ENCODE results near the gene MCM10.
"Not testable (repeated sequence)": the region's sequence is repeated elsewhere in the genome, so short reads cannot be mapped to it uniquely, and the experiment has no call there.

MCM10 gene

GRCh38 chr10:13231808-13232207, 70.5 kb downstream of the MCM10 start:
- Histone ChIP-seq H3K27me3 (no peaks in the 10 kb centered on the region), H3K9me3 (replicated peaks in 1 of 11) (no peaks in the 10 kb centered on the region), H3K4me2 (no peak overlapping the region), H3K4me1 (peaks cover 0 to 23% (median 14%) of the 10 kb centered on the region in 10 experiments; a peak in 13 of 20 replicates), H3K27ac (no peak overlapping the region), H3K9ac (no peak overlapping the region), H3K4me3 (no peak overlapping the region), H3K36me3 (no peaks in the 10 kb centered on the region), H4K20me1 (no peaks in the 10 kb centered on the region)
- TF ChIP-seq Cebpa-rat (IDR thresholded peaks at IDR 0.05) = no peak

GRCh38 chr10:13233358-13233757, 72.0 kb downstream of the MCM10 start:
- H3K27me3 ChIP-seq = no peaks in the 10 kb centered on the region
- H3K36me3 ChIP-seq = no peaks in the 10 kb centered on the region
- no peak for TF ChIP-seq Cebpa-rat (IDR thresholded peaks at IDR 0.05)
- peak overlapping the region in 8 of 11 experiments; percentile 7 to 54 (median 48); a peak in 14 of 22 replicates for H3K4me2 ChIP-seq
- no peaks in the 10 kb centered on the region for H4K20me1 ChIP-seq
- H3K4me1 ChIP-seq = peaks cover 0 to 23% (median 14%) of the 10 kb centered on the region in 10 experiments; a peak in 13 of 20 replicates
- no peaks in the 10 kb centered on the region for H3K9me3 ChIP-seq (replicated peaks in 1 of 11)
- H3K9ac ChIP-seq = no peak overlapping the region
- H3K27ac ChIP-seq = no peak overlapping the region
- no peak overlapping the region for H3K4me3 ChIP-seq

DNA sequence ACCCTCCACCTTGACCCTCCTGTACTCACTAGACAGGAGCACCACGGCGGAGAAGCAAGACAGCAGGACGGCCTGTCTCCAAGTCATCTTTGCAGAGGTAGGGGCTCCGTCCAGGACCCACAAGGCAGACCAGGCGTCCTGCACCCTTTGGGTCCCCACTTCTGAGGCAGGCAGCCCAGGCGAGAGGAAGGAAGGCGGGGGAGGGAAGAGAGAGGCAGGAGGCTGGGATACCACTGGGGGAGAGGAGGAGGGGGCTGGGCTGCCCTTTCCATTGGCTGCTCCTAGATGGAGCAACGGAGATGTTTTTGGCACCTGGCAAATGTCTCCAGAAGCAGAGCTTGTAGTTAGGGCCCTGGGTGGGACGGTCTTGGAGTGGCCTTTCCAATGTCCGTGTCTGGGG, 72.8 kb downstream of the MCM10 start, which contains the start of gene UCMA:
TSS of gene UCMA (minus strand) at position 203 of the 400 bp plus-strand sequence. CDS start at position 87, 116 bp downstream.
- no peaks in the 10 kb centered on the region for H4K20me1 ChIP-seq
- peak within 1 kb of the TSS in 8 of 11 experiments; percentile 7 to 54 (median 48); a peak in 14 of 22 replicates for H3K4me2 ChIP-seq
- H3K27ac ChIP-seq = no peak within 1 kb of the TSS
- H3K9ac ChIP-seq = no peak within 1 kb of the TSS
- H3K9me3 ChIP-seq (replicated peaks in 1 of 11) = no peaks in the 10 kb centered on the region
- H3K27me3 ChIP-seq = no peaks in the 10 kb centered on the region
- no peak for TF ChIP-seq Cebpa-rat (IDR thresholded peaks at IDR 0.05)
- no peaks in the 10 kb centered on the region for H3K36me3 ChIP-seq
- H3K4me3 ChIP-seq = no peak within 1 kb of the TSS
- H3K4me1 ChIP-seq = peaks cover 0 to 23% (median 14%) of the 10 kb centered on the region in 10 experiments; a peak in 13 of 20 replicates

DNA sequence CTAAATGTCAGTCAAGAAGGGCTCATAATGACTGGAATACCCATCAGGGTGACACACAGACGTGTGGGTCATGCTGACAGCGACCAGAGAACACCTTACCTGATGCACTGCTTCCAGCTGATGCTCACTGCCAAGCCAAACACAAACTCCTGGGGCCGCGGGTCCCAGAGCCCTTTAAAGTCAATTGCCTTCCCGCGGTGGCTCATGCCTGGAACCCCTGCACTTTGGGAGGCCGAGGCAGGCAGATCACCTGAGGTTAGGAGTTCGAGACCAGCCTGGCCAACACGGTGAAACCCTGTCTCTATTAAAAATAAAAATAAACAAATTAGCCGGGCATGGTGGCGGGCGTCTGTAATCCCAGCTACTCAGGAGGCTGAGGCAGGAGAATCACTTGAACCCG, 73.4 kb downstream of the MCM10 start:
- not testable (repeated sequence) for H3K4me3 ChIP-seq; H3K9ac ChIP-seq; H3K4me2 ChIP-seq; H3K9me3 ChIP-seq (replicated peaks in 1 of 11); H3K27me3 ChIP-seq; H3K27ac ChIP-seq; H3K36me3 ChIP-seq; H4K20me1 ChIP-seq
- H3K4me1 ChIP-seq = peaks cover 0 to 28% (median 14%) of the 10 kb centered on the region in 10 experiments; a peak in 13 of 20 replicates

GRCh38 chr10:13236638-13237037, 75.3 kb downstream of the MCM10 start:
- Histone ChIP-seq H3K9me3 (replicated peaks in 1 of 11) (no peaks in the 10 kb centered on the region), H3K4me3 (no peak overlapping the region), H3K27ac (no peak overlapping the region), H3K36me3 (no peaks in the 10 kb centered on the region), H3K27me3 (no peaks in the 10 kb centered on the region), H4K20me1 (no peaks in the 10 kb centered on the region), H3K4me2 (no peak overlapping the region), H3K4me1 (peaks cover 0 to 29% (median 14%) of the 10 kb centered on the region in 10 experiments; a peak in 13 of 20 replicates), H3K9ac (no peak overlapping the region)
- TF ChIP-seq Cebpa-rat (IDR thresholded peaks at IDR 0.05) = no peak

GRCh38 chr10:13238271-13239077, 77.1 kb downstream of the MCM10 start:
- H4K20me1 ChIP-seq = no peaks in the 10 kb centered on the region
- no peaks in the 10 kb centered on the region for H3K27me3 ChIP-seq
- no peak for TF ChIP-seq Cebpa-rat (IDR thresholded peaks at IDR 0.05)
- no peak overlapping the region for H3K9ac ChIP-seq
- H3K36me3 ChIP-seq = no peaks in the 10 kb centered on the region
- H3K4me1 ChIP-seq = peaks cover 0 to 16% (median 6%) of the 10 kb centered on the region in 10 experiments; a peak in 13 of 20 replicates
- no peak overlapping the region for H3K4me3 ChIP-seq
- no peak overlapping the region for H3K4me2 ChIP-seq
- no peak overlapping the region for H3K27ac ChIP-seq
- H3K9me3 ChIP-seq (replicated peaks in 1 of 11) = no peaks in the 10 kb centered on the region

DNA sequence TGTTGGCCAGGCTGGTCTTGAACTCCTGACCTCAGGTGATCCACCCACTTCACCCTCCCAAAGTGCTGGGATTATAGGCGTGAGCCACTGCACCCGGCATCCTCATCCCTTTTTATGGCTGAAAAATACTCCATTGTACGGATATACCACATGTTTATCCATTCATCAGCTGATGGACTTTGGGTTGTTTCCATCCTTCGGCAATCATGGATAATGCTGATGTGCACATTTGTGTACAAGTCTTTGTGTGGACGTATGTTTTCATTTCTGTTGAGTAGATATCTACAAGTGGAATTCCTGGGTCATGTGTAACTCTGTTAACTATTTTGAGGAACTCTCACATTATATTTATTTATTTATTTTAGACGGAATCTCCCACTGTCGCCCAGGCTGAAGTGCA, 78.6 kb downstream of the MCM10 start:
- Histone ChIP-seq H3K4me2 (no peak overlapping the region), H4K20me1 (no peaks in the 10 kb centered on the region), H3K4me3 (no peak overlapping the region), H3K36me3 (no peaks in the 10 kb centered on the region), H3K27me3 (no peaks in the 10 kb centered on the region), H3K9ac (no peak overlapping the region), H3K4me1 (peaks cover 0 to 7% (median 0%) of the 10 kb centered on the region in 10 experiments; a peak in 2 of 20 replicates), H3K27ac (no peak overlapping the region), H3K9me3 (replicated peaks in 1 of 11) (no peaks in the 10 kb centered on the region)
- TF ChIP-seq Cebpa-rat (IDR thresholded peaks at IDR 0.05) = no peak

- no peak overlapping the region for H3K27ac ChIP-seq
- H3K4me3 ChIP-seq = no peak overlapping the region
- H4K20me1 ChIP-seq = no peaks in the 10 kb centered on the region
- no peak for TF ChIP-seq Cebpa-rat (IDR thresholded peaks at IDR 0.05)
- H3K9ac ChIP-seq = no peak overlapping the region
- H3K9me3 ChIP-seq (replicated peaks in 1 of 11) = no peaks in the 10 kb centered on the region
- H3K27me3 ChIP-seq = no peaks in the 10 kb centered on the region
- no peaks in the 10 kb centered on the region for H3K36me3 ChIP-seq
- no peak overlapping the region for H3K4me2 ChIP-seq
- peaks cover 0 to 7% (median 0%) of the 10 kb centered on the region in 10 experiments; a peak in 1 of 20 replicates for H3K4me1 ChIP-seq
Measured at GRCh38 chr10:13241613-13242012, 80.3 kb downstream of the MCM10 start.

DNA sequence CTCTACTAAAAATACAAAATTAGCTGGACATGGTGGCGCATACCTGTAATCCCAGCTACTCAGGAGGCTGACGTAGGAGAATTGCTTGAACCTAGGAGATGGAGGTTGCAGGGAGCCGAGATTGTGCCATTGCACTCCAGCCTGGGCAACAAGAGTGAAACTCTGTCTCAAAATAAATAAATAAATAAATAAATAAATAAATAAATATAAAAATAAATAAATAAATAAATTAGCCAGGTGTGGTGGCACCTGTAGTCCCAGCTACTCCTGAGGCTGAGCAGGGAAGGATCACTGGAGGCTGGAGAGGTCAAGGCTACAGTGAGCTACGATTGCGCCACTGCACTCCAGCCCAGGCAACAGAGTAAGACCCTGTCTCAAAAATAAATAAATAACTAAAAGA, 80.9 kb downstream of the MCM10 start:
- H3K4me3 ChIP-seq; H3K36me3 ChIP-seq; H3K27me3 ChIP-seq; H4K20me1 ChIP-seq; H3K4me1 ChIP-seq; H3K9ac ChIP-seq; H3K27ac ChIP-seq; H3K9me3 ChIP-seq (replicated peaks in 1 of 11); H3K4me2 ChIP-seq: not testable (repeated sequence)

- no peaks in the 10 kb centered on the region for H3K36me3 ChIP-seq
- no peaks in the 10 kb centered on the region for H3K9me3 ChIP-seq (replicated peaks in 1 of 11)
- no peak overlapping the region for H3K27ac ChIP-seq
- H4K20me1 ChIP-seq = no peaks in the 10 kb centered on the region
- no peak for TF ChIP-seq Cebpa-rat (IDR thresholded peaks at IDR 0.05)
- H3K4me1 ChIP-seq = peaks cover 2 to 23% (median 15%) of the 10 kb centered on the region in 10 experiments
- H3K9ac ChIP-seq = no peak overlapping the region
- H3K4me3 ChIP-seq = no peak overlapping the region
- H3K27me3 ChIP-seq = no peaks in the 10 kb centered on the region
- no peak overlapping the region for H3K4me2 ChIP-seq
Measured at GRCh38 chr10:13247246-13247645, 85.9 kb downstream of the MCM10 start.
